ENCODE data around the gene SLC35F3.

DNA sequence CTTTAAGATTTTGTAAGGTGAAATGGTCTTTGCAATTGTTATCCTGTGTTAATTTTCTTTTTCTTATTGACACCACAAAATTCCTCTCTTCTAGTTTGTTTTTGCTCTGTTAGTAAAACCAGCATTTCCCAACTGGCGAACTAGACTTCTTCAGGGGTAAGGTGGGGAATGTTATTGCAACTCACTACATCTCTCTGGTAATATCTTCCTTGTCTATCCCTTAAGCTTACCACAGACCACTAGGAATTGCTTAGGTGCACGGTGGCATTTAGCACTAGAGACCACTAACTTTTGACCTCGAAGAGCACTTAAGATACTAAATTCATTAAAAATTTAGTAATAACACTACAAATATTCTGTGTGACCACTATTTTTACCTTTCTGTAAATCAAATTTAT, 464.6 kb downstream of the SLC35F3 start:
- TF ChIP-seq, protein P1, sequence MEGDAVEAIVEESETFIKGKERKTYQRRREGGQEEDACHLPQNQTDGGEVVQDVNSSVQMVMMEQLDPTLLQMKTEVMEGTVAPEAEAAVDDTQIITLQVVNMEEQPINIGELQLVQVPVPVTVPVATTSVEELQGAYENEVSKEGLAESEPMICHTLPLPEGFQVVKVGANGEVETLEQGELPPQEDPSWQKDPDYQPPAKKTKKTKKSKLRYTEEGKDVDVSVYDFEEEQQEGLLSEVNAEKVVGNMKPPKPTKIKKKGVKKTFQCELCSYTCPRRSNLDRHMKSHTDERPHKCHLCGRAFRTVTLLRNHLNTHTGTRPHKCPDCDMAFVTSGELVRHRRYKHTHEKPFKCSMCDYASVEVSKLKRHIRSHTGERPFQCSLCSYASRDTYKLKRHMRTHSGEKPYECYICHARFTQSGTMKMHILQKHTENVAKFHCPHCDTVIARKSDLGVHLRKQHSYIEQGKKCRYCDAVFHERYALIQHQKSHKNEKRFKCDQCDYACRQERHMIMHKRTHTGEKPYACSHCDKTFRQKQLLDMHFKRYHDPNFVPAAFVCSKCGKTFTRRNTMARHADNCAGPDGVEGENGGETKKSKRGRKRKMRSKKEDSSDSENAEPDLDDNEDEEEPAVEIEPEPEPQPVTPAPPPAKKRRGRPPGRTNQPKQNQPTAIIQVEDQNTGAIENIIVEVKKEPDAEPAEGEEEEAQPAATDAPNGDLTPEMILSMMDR (optimal IDR thresholded peaks at IDR 0.05 in 1 of 3, IDR thresholded peaks at IDR 0.05 in 1 of 3, conservative IDR thresholded peaks at IDR 0.05 in 1 of 3; ENCODE audit: extremely low read depth in 1 of 3, insufficient read depth in 2 of 3, low read length in 3 of 3), result no peak
- no peak for TF ChIP-seq EZH2 (IDR thresholded peaks at IDR 0.05; ENCODE audit: low read length)
